Liver (tissue), 9 donors: ENCODE measurements around the gene MMP23B. TPM values are rescaled to one million over a fixed set of nuclear protein-coding genes. Genes with fewer than 3 reads are reported as not detected.
"Not testable (repeated sequence)": the region's sequence is repeated elsewhere in the genome, so short reads cannot be mapped to it uniquely, and the experiment has no call there.

Experiments used
- DNase-seq: peaks from one replicate; pipeline ENCODE4 v3.0.0-alpha.2; 2017; ENCODE audit warnings: low spot score
- H3K27ac ChIP-seq, 2 donors: one replicate each; pipeline ENCODE4 v1.7.0; 2013; ENCODE audit warnings: inconsistent platforms in 2 of 2, low read length in 2 of 2, control low read depth in 1 of 2, low read depth in 1 of 2, mild to moderate bottlenecking in 1 of 2
- H3K27me3 ChIP-seq, 4 donors: one replicate each; pipeline versions ENCODE4 v1.6.1 to v1.7.0; 2013; ENCODE audit warnings: low read length in 3 of 4, inconsistent platforms in 1 of 4, mild to moderate bottlenecking in 1 of 4, moderate library complexity in 1 of 4; ENCODE audit not compliant: control insufficient read depth in 4 of 4, insufficient read depth in 4 of 4
- H3K36me3 ChIP-seq, 4 donors: one replicate each; pipeline versions ENCODE4 v1.6.1 to v1.7.0; 2013; ENCODE audit warnings: low read length in 3 of 4, mild to moderate bottlenecking in 3 of 4, low read depth in 1 of 4, moderate library complexity in 1 of 4; ENCODE audit not compliant: control insufficient read depth in 4 of 4, insufficient read depth in 3 of 4
- H3K4me1 ChIP-seq, 4 donors: one replicate each; pipeline versions ENCODE4 v1.6.1 to v1.7.0; 2013; ENCODE audit warnings: low read length in 3 of 4, mild to moderate bottlenecking in 3 of 4, moderate library complexity in 1 of 4; ENCODE audit not compliant: control insufficient read depth in 4 of 4, insufficient read depth in 4 of 4
- H3K4me3 ChIP-seq, 3 donors: one replicate each; pipeline versions ENCODE4 v1.6.1 to v1.7.0; 2013; ENCODE audit warnings: low read length in 3 of 3, control low read depth in 1 of 3, low read depth in 1 of 3, mild to moderate bottlenecking in 1 of 3
- H3K9ac ChIP-seq, 2 donors: one replicate each; pipeline ENCODE4 v1.7.0; 2013; ENCODE audit warnings: low read length in 2 of 2, mild to moderate bottlenecking in 2 of 2, moderate library complexity in 2 of 2, control low read depth in 1 of 2, low read depth in 1 of 2
- H3K9me3 ChIP-seq, 4 donors: one replicate each; pipeline versions ENCODE4 v1.6.1 to v1.7.0; 2013; ENCODE audit warnings: low read length in 3 of 4; ENCODE audit not compliant: control insufficient read depth in 4 of 4
- EGR1 ChIP-seq, 2 donors: IDR thresholded peaks; 2 replicates each; pipeline ENCODE4 v1.6.1; 2016 to 2018; ENCODE audit warnings: antibody characterized with exemption in 2 of 2, low read depth in 2 of 2
- FOXA2 ChIP-seq: IDR thresholded peaks from 2 replicates; pipeline ENCODE4 v1.6.1; 2016; ENCODE audit warnings: antibody characterized with exemption
- GABPA ChIP-seq, 2 donors: IDR thresholded peaks in 1 of 2; conservative IDR thresholded peaks in 1 of 2; 2 replicates each; pipeline ENCODE4 v1.6.1; 2016; ENCODE audit warnings: antibody characterized with exemption in 2 of 2, mild to moderate bottlenecking in 1 of 2, moderate library complexity in 1 of 2
- HNF4A ChIP-seq, 2 donors: conservative IDR thresholded peaks; 2 replicates each; pipeline ENCODE4 v1.6.1; 2016; ENCODE audit warnings: antibody characterized with exemption in 2 of 2, mild to moderate bottlenecking in 2 of 2
- NR2F2 ChIP-seq: IDR thresholded peaks from 2 replicates; pipeline ENCODE4 v1.6.1; 2016; ENCODE audit warnings: antibody characterized with exemption
- RAD21 ChIP-seq, 2 donors: IDR thresholded peaks; 2 replicates each; pipeline ENCODE4 v1.6.1; 2016; ENCODE audit warnings: antibody characterized with exemption in 2 of 2, mild to moderate bottlenecking in 2 of 2
- SP1 ChIP-seq: IDR thresholded peaks from 2 replicates; pipeline ENCODE4 v1.6.1; 2018; ENCODE audit warnings: antibody characterized with exemption, mild to moderate bottlenecking
- TAF1 ChIP-seq: conservative IDR thresholded peaks from 2 replicates; pipeline ENCODE4 v1.6.1; 2016; ENCODE audit warnings: antibody characterized with exemption, mild to moderate bottlenecking
- YY1 ChIP-seq: IDR thresholded peaks from 2 replicates; pipeline ENCODE4 v1.6.1; 2016; ENCODE audit warnings: antibody characterized with exemption, mild to moderate bottlenecking
- WGBS: extraction: QIAGEN DNeasy Blood & Tissue Kit; methylation state at CpG from one replicate; pipeline ENCODE4 v1.1.7; 2013; 5-methylcytosine and 5-hydroxymethylcytosine counted together
- polyA plus RNA-seq, 2 donors: library from polyadenylated mRNA; stranded (reverse) in 1 of 2; unstranded in 1 of 2; fragments of 200-250 nt in 1 of 2; fragments of >200 nt in 1 of 2; fragmentation: Nextera tagmentation in 1 of 2; extraction: Ambion mirVana in 1 of 2; gene quantifications; one replicate each; pipeline versions ENCODE4 v1.2.1 to v1.2.3, GENCODE V29; 2013 to 2015
- total RNA-seq, 2 donors: library from RNA; depleted of rRNA; stranded (reverse); fragments of >200 nt; gene quantifications; one replicate each; pipeline ENCODE4 v1.2.3, GENCODE V29; 2014
- TF ChIP-seq, protein P1 (sequence below): IDR thresholded peaks from 2 replicates; pipeline ENCODE4 v1.6.1; 2016; ENCODE audit warnings: antibody characterized with exemption
- TF ChIP-seq, protein P2 (sequence below): IDR thresholded peaks from 2 replicates; pipeline ENCODE4 v1.6.1; 2016; ENCODE audit warnings: antibody characterized with exemption
- TF ChIP-seq, protein P3 (sequence below): fragments of 150-350 bp; IDR thresholded peaks from 2 replicates; pipeline ENCODE4 v1.5.1; 2017; ENCODE audit warnings: improper control_type of control experiment, low read depth, low read length; ENCODE audit not compliant: missing input control
- donor health status: healthy.
- donor health status: healthy.
- donor health status: healthy.
- donor health status: healthy.
- donor health status: healthy.

The MMP23B gene
- total and polyA plus RNA-seq, 4 donors, result 0.92 to 4.2 (median 1.5) TPM

DNA sequence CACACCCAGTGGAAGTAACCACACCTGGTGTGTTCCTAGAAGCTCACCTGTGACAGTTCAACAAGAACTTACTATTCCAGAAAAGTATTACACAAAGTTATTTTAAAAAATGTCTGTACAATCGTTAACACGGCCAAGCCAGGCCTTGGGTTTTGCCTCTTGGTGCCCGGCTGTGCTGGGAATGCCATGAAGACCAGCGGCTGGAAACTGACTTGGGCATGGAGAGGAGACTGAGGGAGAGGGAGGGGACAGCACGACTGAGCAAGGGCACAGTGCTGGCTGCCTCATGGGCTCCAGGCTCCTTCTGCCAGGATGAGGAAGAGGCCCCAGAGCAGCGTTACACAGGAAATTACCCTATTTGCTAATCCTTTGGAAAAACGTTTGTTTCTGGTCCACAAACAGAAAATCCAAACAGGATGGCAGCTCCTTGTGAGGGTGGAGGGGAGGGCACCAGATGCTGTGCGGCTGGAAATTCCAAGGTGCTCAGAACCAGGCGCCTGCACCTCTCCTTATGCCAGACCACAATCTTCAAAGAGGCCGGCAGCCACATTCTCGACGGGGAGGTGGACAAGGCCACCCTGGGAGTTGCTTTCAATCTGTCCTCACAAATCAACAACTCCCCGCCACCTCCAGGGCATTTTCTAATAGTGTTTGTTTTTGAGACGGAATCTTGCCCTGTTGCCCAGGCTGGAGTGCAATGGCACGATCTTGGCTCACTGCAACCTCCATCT, 31.0 kb downstream of the MMP23B start:
- DNase-seq, H3K9me3 ChIP-seq, H3K9ac ChIP-seq, H3K27ac ChIP-seq, H3K27me3 ChIP-seq, H3K4me3 ChIP-seq, H3K4me1 ChIP-seq: not testable (repeated sequence)
- peaks cover 8 to 20% (median 12%) of the 10 kb centered on the region in 4 donors for H3K36me3 ChIP-seq
- WGBS, result 81% methylated on average over 15 of the region's 15 CpGs

DNA sequence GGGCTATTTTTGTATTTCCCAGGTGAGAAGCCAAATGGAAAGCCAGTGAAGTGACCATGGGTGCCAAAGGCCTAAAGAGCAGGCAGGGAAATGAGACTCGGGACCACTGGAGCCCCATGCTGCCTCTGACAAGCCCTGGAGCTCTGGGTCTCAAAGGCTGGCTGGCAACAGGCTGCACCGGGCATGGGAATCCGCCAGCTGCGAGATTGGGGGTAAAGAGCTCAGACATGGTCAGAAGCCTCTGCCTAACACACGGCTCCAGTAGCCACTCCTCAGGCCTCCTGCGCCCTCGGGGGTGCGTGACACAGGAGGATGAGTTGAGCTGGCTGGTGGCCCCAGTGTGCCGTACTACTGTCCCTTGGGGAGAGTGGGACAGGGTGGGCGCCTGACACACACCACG, 32.3 kb downstream of the MMP23B start:
- not testable (repeated sequence) for H3K4me1 ChIP-seq, H3K9me3 ChIP-seq, H3K27ac ChIP-seq, H3K4me3 ChIP-seq, H3K27me3 ChIP-seq, DNase-seq, H3K9ac ChIP-seq
- peaks cover 8 to 24% (median 13%) of the 10 kb centered on the region in 4 donors for H3K36me3 ChIP-seq
- 88% methylated on average over 7 of the region's 11 CpGs for WGBS

DNA sequence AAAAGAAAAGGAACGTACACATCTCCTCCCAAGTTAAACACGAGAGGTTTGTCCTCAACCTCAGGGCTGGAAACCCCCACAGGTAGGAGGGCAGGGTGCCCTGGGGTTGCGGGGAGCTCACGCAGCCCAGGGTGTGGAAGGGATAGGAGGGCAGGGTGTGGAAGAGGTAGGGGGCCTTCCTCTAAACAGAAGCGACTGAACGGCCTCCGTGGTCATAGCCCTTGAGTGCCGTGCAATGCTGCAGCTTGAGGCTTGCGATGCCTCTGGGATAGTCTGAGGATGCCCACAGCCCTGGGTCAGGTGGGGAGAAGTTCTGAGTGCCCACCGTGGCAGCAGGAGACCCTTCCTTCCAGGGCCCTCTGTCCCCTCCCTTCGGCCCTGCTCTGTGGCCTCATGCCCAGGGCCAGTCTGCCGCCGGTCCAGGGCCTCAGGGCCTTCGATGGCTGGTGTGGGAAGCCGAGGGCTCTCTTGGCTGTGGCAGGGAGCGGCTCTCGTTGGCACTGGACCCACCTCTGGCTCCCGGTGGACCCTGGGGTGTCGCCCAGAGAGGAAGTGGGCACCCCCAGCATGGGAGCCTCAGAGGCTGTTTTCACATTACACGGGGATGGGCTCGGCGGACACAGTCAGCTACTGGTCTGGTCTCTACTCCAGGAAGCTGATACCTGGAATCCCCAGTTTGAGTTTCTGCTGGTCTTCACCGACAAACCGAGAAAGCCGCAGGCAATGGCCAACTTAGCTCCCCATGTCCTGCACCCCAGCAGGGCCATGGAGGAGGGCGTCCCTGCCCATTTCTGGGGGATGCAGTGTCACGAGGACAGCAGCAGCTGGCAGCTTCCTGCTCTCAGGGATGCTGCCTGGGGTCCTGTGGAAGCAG, 33.2 kb downstream of the MMP23B start:
- no peaks in the 10 kb centered on the region for H3K27me3 ChIP-seq
- peaks cover 10 to 31% (median 17%) of the 10 kb centered on the region in 4 donors for H3K36me3 ChIP-seq
- H3K9ac ChIP-seq, result no peak overlapping the region
- H3K9me3 ChIP-seq, result no peaks in the 10 kb centered on the region
- no peak overlapping the region for H3K4me3 ChIP-seq
- DNase-seq, result no peak
- TF ChIP-seq, protein P1, sequence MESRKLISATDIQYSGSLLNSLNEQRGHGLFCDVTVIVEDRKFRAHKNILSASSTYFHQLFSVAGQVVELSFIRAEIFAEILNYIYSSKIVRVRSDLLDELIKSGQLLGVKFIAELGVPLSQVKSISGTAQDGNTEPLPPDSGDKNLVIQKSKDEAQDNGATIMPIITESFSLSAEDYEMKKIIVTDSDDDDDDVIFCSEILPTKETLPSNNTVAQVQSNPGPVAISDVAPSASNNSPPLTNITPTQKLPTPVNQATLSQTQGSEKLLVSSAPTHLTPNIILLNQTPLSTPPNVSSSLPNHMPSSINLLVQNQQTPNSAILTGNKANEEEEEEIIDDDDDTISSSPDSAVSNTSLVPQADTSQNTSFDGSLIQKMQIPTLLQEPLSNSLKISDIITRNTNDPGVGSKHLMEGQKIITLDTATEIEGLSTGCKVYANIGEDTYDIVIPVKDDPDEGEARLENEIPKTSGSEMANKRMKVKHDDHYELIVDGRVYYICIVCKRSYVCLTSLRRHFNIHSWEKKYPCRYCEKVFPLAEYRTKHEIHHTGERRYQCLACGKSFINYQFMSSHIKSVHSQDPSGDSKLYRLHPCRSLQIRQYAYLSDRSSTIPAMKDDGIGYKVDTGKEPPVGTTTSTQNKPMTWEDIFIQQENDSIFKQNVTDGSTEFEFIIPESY, result no peak
- TF ChIP-seq, protein P2, sequence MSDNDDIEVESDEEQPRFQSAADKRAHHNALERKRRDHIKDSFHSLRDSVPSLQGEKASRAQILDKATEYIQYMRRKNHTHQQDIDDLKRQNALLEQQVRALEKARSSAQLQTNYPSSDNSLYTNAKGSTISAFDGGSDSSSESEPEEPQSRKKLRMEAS, result no peak
- no peak for TF ChIP-seq TAF1
- TF ChIP-seq NR2F2, result no peak
- TF ChIP-seq YY1, result no peak
- TF ChIP-seq RAD21 (IDR thresholded peaks at IDR 0.05), result no peak
- no peak for TF ChIP-seq HNF4A (conservative IDR thresholded peaks at IDR 0.05)
- no peak for TF ChIP-seq GABPA (IDR thresholded peaks at IDR 0.05 in 1 of 2, conservative IDR thresholded peaks at IDR 0.05 in 1 of 2)
- no peak for TF ChIP-seq SP1
- TF ChIP-seq EGR1 (IDR thresholded peaks at IDR 0.05; ENCODE audit: low read depth in 2 of 2), result no peak
- no peak for TF ChIP-seq FOXA2
- TF ChIP-seq, protein P3, sequence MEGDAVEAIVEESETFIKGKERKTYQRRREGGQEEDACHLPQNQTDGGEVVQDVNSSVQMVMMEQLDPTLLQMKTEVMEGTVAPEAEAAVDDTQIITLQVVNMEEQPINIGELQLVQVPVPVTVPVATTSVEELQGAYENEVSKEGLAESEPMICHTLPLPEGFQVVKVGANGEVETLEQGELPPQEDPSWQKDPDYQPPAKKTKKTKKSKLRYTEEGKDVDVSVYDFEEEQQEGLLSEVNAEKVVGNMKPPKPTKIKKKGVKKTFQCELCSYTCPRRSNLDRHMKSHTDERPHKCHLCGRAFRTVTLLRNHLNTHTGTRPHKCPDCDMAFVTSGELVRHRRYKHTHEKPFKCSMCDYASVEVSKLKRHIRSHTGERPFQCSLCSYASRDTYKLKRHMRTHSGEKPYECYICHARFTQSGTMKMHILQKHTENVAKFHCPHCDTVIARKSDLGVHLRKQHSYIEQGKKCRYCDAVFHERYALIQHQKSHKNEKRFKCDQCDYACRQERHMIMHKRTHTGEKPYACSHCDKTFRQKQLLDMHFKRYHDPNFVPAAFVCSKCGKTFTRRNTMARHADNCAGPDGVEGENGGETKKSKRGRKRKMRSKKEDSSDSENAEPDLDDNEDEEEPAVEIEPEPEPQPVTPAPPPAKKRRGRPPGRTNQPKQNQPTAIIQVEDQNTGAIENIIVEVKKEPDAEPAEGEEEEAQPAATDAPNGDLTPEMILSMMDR, result no peak
- 94% methylated on average over 27 of the region's 27 CpGs for WGBS
- H3K4me1 ChIP-seq, result no peaks in the 10 kb centered on the region
- no peak overlapping the region for H3K27ac ChIP-seq
